GM19238 (cell line): ENCODE results near the gene SOHLH1.
"Not testable (repeated sequence)": the region's sequence is repeated elsewhere in the genome, so short reads cannot be mapped to it uniquely, and the experiment has no call there.

Source experiments
- DNase-seq: peaks from one replicate; pipeline ENCODE4 v3.0.0; 2011; ENCODE audit warnings: low spot score; ENCODE audit not compliant: insufficient read length

Gene SOHLH1

GRCh38 chr9:135680056-135680455, 19.2 kb downstream of the SOHLH1 start:
- no peak for DNase-seq

GRCh38 chr9:135678236-135679017, 20.9 kb downstream of the SOHLH1 start:
- no peak for DNase-seq

GRCh38 chr9:135677641-135678168, 21.6 kb downstream of the SOHLH1 start:
- no peak for DNase-seq

- no peak for DNase-seq
Measured at GRCh38 chr9:135676891-135677290, 22.4 kb downstream of the SOHLH1 start.

GRCh38 chr9:135674977-135675376, 24.3 kb downstream of the SOHLH1 start:
- DNase-seq, result no peak

GRCh38 chr9:135673941-135674340, 25.3 kb downstream of the SOHLH1 start:
- DNase-seq, result no peak

GRCh38 chr9:135672786-135673185, 26.5 kb downstream of the SOHLH1 start:
- DNase-seq, result not testable (repeated sequence)

GRCh38 chr9:135671591-135672041, 27.7 kb downstream of the SOHLH1 start:
- no peak for DNase-seq

- DNase-seq, result no peak
Measured at GRCh38 chr9:135670721-135671590, 28.3 kb downstream of the SOHLH1 start.

- no peak for DNase-seq
Measured at GRCh38 chr9:135669616-135670285, 29.5 kb downstream of the SOHLH1 start.

- DNase-seq, result not testable (repeated sequence)
Measured at GRCh38 chr9:135669018-135669417, 30.3 kb downstream of the SOHLH1 start.

- DNase-seq, result no peak
Measured at GRCh38 chr9:135667463-135668001, 31.7 kb downstream of the SOHLH1 start.

- DNase-seq, result no peak
Measured at GRCh38 chr9:135666534-135667462, 32.5 kb downstream of the SOHLH1 start.

GRCh38 chr9:135665795-135666189, 33.5 kb downstream of the SOHLH1 start:
- no peak for DNase-seq

- no peak for DNase-seq
Measured at GRCh38 chr9:135664801-135665794, 34.2 kb downstream of the SOHLH1 start.

- DNase-seq, result no peak
Measured at GRCh38 chr9:135664266-135664665, 35.0 kb downstream of the SOHLH1 start.

- DNase-seq, result no peak
Measured at GRCh38 chr9:135663857-135664256, 35.4 kb downstream of the SOHLH1 start.

- no peak for DNase-seq
Measured at GRCh38 chr9:135663451-135663770, 35.9 kb downstream of the SOHLH1 start.
